MM.1S (cell line): Measurements from ENCODE around the gene PKD1.

Experiments used
- EZH2phosphoT487 ChIP-seq: fragments of 300-600 bp; sonication (generic); IDR thresholded peaks from 2 replicates; pipeline ENCODE4 v1.6.1; 2018; ENCODE audit warnings: antibody characterized with exemption, low read length
- TF ChIP-seq, protein P1 (sequence below): fragments of 300-600 bp; sonication (generic); IDR thresholded peaks from 2 replicates; pipeline ENCODE4 v1.5.1; 2016; ENCODE audit warnings: antibody characterized with exemption, low read length, mixed read lengths

DNA sequence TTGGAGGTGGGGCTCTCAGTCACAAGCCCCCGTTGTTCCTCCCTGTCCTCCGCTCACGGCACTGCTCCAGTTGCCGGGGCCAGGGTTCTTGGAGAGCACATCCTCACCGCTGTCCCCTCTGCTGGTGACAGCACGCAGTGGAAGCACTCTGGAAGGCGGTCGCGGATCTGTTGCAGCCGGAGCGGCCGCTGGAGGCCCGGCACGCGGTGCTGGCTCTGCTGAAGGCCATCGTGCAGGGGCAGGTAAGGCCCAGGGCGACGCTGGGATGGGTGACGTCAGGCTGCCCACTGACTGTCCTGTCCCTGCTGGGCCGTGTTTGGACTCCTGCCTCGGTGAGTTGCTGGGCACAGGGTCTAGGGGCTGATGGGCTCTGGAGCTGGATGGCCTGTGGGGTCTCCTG, 82.5 kb downstream of the PKD1 start:
- TF ChIP-seq EZH2phosphoT487, result no peak
- TF ChIP-seq, protein P1, sequence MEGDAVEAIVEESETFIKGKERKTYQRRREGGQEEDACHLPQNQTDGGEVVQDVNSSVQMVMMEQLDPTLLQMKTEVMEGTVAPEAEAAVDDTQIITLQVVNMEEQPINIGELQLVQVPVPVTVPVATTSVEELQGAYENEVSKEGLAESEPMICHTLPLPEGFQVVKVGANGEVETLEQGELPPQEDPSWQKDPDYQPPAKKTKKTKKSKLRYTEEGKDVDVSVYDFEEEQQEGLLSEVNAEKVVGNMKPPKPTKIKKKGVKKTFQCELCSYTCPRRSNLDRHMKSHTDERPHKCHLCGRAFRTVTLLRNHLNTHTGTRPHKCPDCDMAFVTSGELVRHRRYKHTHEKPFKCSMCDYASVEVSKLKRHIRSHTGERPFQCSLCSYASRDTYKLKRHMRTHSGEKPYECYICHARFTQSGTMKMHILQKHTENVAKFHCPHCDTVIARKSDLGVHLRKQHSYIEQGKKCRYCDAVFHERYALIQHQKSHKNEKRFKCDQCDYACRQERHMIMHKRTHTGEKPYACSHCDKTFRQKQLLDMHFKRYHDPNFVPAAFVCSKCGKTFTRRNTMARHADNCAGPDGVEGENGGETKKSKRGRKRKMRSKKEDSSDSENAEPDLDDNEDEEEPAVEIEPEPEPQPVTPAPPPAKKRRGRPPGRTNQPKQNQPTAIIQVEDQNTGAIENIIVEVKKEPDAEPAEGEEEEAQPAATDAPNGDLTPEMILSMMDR, result no peak
